HG03342 (cell line): ENCODE measurements around the gene SH3PXD2A.

ENCODE experiments used
- ATAC-seq: cut with Tn5 transposase; IDR thresholded peaks from one replicate; pipeline ENCODE4 v1.9.1; 2021; ENCODE audit warnings: mild to moderate bottlenecking, moderate library complexity; ENCODE audit not compliant: unreplicated experiment

Gene SH3PXD2A

DNA sequence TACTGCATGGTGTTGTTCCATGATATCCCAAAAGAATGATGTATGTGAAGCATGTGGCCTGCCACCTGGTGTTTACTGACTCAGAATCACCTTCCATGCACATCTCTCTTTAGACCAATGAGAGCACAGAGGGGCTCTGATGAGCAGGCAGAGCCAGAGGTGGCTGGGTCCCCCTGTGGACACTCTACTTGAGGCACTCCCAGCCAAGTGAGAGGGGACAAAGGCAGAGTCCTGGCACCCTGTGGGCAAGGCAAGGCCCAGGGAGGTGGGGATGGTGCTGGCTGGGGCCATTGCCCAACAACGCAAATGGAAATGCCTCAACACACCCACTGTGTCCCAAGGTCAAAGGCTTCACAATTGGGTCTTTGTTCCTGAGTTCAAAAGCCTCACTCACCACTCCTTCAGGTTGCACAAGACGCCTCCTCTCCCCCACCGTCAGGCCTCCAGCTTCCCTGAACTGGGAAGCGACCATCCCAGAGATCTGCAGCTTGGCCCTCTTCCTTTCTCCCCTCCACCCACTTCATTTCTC is 197.3 kb downstream of the SH3PXD2A start:
- ATAC-seq = no peak

DNA sequence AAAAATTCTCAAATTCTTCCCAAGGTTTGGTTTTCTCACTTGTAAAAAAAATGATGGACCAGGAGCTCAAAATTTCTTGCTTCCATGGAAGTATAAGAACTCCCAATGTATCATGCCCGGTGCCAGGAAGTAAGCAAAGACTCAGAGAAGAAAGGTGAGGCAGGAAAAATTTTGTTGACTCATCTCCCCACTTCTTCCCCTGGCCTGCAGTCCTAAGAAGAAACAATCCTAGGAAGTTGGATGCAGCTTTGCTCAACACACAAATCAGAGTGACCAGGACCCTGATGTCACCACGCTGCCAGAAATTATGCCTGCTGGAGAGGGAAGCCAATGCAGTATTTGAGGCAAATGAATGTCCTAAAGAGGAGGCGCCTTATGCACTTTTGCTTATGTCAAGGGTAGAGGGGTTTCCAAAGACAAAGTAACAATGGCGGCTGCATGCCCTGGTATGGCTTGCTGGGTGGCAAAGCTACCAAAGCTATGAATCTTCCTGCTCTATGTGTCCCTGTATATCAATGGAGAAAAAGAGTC is 198.2 kb downstream of the SH3PXD2A start:
- no peak for ATAC-seq

DNA sequence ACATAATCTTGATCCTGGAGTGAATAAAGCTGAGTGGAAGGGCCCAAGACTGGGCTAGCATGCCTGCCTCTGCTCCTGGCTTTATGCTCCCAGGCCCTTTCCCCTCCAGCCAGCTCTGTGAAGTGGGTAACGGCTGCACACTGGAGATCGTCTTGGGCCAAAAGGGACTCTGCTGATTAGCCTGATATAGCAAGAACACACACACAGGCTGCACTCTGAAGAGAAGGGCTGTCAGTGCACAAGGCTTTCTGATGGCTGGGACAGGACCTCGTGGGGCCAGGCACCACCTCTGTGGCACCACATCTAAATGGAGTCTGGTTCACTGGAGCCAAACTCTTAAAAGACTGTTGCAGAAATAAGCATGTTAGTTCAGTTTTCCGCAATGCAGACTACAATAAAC is 200.5 kb downstream of the SH3PXD2A start:
- no peak for ATAC-seq

DNA sequence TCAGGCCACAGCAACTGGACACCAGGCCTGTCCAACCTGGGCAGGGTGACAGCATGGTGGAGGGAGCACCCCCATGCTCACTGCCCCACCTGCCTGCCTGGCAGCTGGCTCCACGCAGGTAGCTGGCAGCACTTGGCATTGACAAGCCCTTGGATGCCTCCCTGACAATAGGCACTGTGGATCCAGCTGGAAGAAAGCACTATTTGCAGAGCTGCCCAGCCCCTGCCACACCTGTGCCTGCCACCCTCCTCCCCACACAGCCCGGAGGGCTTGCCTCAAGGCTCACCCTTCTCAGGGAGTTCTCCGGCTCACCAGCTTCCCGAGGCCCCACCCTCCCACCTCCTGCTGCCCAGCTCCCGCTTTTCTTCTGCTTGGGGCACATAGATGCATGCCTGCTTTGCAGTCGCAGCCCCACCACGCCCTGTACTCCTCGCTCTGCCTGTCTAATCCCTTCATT is 201.8 kb downstream of the SH3PXD2A start:
- ATAC-seq = no peak

DNA sequence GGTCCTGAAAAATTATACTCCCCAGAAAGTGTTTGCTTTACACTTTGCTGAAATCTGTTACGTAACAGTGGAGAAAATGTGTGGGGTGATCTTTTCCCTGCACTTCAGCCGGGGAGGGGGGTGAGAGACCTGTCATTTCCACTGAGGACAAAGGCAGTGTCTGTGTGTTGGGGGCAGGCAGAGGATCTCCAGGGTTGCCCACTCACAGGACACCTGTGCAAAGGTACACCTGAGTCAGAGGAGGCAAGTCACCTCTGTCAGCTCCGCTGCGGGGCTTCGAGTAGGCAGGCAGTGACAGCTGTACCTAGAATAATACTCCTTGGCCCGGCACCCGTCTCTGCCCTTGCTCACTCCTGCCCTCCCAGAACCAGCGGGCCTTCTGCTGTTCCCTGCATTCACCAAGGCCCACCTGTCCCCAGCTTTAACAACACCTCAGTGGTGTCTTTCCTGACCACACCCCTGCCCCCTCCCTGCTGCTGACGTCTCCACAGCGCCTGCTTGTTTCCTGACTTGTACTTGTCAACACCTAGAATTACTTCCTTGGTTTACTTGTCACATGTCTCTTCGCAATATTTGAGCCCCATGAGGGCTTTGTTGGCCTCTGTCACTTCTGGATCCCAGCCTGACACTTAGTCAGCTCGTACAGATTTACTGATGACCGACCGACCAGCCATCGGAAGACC is 202.6 kb downstream of the SH3PXD2A start:
- no peak for ATAC-seq

DNA sequence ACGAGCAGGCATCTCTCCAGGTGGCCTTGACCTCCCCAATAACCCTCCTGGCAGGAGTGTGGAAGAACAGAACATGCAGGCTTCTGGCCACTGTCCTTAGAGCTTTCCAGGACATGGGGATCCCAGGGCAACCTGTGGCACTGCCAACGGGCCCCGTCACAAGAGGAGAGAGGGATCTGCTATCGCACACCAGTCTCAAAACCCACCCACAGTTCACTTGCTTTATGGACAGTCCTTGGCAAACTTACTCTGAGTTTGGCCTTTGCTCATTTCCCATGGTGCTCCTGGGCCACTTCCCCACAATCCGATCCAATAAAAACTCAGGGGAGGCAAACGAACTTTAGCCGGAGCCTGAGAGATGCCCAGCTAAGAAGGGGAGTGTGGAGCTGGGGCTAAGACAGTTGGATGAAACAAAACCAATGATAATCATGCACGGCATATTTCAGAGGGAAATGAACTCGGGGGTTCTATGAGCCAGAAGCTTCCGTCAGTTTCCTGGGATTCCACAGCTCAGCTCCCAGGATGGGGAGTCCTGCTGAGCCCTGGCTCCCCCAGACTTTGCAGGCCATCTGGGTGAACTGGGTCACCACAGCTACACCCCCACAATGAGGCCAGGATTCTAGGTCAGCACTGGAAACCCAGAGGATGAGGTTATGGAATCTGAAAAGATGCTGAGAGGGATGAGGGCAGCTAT is 203.4 kb downstream of the SH3PXD2A start:
- ATAC-seq = no peak

DNA sequence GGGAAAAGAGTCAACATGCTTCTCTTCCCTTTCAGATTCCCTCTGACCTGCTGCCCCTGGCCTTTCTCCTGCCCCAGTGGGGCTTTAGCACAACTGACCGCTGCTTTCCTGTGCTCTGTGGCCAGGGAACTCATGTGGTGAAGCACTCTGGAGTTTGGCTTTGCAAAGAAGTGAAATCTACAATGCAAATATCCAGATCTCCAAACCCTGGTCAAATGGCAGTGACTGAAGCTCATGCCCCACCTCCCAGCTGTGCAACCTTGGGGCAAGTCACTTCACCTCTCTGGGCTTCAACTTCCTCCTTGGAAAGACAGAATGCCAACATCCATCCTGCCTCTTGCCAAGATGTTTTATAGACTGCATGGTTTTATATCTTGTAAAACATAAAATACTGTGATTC is 204.0 kb downstream of the SH3PXD2A start:
- ATAC-seq = no peak

DNA sequence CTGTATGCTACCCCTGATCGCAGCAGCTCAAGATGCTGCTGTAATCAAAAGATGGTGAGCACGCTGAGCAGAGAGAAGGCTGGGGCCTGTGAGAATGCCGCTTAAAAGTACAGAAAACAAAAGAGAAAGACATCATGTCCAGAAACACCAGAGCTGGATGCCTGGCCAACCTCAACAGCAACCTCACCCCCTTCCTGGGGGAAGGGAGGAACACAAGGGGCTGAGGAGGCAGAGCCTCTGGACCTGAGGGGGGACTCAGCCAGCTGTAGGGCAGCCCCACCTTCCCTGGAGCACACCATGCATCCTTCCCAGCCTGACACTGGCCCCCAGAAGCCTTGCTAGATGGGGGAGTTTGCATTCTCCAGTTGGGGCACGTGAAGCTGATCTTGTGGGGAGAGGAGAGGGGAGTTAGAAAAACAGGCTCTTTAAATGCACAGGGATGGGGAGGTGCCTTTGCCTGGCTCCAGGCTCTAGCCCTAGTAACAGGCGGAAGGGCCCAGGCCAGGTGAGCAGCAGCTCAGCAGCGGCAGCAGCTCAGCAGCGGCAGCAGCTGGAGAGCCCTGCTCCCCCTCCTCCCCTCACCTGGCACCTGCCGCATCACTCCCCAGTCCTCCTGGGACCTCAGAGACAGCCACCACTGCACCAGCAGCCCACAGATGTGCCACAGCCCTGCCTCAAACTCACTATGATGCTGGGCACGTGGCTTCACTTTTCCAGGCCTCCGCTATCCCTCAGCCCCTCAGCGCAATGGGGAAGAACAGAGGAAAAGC is 205.5 kb downstream of the SH3PXD2A start:
- no peak for ATAC-seq

DNA sequence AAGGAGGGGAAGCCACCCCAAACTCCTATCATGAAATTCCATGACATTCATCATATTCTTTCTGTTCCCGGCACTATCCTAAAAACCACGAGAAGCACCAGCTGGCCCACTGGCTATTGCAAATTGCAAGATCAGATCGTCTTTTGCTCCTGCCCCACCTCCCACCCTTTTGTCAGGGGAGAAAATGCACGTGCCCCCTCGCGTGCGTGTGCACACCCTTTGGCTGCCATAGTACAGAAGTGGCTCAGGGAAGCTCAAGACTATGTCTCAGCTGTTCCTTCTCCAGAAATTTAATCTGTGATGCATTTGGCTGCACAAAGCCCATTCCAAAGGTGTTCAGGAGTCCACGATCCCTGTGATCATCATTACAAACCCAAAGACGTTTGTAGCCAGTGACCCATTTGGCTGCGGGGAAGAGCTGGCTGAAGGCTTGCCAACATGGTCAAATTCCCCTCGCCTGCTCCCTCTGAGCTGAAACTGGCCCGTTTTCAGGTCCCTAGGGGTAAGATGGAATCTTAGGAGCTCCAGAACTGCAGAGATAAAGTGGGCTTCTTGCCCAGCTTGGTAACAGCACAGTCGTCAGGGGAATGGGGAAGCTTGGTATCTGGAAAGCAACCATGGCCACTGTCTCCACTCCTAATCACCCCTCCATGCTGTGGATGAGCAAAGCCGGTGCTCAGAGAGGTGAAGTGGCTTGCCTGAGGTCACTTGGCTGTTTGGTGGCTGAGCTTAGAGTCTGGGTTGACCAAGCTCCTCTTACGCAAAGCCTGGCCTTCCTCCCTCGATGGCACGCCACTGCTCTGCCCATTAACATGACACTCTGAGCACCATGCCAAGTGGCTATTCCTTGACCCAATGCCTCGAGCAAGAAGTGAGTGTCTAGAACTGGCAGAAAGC is 206.5 kb downstream of the SH3PXD2A start:
- no peak for ATAC-seq

DNA sequence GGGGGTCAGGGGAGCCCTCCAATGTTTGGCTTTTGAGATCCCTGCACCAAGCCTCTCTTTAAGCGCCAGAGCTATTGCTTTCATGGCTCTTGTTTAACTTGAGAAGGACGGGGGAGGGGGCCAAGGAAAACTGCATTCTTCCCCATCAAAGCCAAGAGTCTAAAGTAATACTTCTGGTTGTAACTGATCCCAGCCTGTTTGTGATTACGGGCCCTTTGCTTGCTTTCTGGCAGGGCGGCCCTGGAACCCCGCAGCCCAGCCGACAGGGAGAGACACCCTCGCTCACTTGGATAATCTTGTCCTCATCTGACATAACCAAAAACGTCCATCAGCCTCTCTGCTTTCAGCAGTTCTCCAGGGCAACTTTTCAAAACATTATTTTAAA is 207.1 kb downstream of the SH3PXD2A start:
- ATAC-seq = no peak

DNA sequence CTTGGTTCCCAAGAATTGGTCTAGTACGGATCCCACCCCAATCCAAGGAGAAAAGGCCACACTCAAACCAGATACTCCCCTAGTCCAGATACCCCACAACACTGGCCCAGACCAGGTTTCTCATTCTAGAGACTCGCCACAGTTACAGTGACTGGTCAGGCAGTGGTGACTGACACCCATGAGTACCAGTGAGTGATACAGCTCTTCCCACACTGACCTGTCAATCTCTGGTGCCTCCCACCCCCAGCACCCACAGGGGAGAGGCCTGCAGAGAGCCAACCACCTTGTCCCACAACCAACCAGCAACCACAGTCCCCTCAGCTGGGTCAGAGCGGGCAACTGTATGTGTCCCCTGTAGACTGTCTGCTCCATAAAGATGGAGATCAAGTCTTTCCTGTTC is 209.1 kb downstream of the SH3PXD2A start:
- no peak for ATAC-seq

DNA sequence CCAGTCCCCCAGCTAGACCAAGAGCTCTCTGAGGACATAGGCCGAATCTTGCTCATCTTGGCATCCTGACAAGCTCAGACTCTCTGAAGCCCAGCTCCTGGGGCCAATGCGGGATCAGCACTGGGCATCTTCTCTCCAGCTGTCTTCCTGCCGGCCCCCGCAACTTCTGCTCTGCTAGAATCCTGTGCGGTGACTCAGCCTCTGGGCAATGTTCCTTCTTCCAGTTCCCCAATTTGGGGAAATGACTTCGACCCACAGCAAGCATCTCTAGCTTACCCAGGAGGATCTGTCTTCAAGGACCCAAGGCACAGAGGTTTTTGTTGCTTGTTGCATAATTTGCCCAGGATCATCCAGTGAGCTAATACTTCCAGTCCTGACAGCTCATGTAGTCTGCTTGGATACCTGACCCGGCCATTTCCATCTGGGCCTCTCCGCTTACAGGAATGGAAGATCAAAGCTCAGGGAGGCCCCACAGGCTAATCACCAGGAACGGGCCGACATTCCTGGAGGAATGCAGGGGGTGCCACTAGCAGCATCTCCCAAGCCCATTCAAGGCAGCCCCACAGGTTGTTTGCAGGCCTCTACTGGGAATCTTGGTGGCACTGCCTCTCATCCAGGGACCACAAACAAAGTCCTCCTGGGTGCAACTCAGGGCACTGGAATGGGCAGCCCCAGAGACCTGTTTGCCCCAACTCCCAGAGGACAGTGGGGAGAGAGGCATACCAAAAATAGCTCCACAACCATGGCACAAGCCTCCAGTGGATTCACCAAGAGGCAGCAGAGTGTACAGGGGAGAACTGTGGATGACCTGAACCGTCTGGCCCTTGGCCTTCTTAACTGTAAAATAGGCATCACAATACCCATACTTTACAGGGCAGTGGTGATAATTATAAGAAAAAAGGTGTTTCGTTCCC is 210.0 kb downstream of the SH3PXD2A start:
- ATAC-seq = no peak

DNA sequence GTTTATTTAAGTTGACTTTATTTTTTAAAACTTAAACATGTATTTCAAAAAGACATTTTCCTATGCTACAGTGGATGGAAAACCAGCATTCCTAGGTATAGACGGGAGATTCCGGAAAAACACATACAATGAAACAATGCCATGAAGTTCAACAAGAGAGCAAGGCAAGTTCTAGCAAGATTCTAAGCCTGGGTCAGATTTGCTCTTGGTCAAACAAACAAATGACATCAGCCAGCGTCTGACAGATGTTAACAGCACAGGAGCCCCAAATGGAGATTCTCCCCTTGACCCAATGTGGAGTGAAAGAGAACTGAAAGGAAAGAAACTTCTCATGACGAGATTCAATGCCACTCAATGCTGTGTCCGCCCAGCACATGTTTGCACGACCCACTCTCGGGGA is 212.0 kb downstream of the SH3PXD2A start:
- ATAC-seq = no peak

DNA sequence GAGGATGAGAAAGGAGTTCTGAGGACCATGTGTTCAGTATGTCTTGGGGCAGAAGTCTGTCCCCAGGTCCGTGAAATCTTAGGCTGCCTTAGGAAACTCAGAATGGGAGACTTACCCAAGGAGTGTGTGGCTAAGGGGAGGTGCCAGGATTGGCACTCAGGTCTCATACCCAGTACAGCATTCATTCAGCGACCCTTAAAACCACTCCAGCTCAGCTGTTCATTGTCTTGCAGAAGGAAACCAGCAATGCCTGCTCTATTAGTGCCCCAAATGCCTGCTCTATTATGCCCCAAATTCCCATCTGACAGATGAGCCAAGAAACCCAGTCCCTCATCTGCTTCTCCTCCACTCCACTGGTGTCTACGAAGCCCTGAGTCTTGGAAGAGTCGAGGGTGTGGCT is 214.1 kb downstream of the SH3PXD2A start:
- ATAC-seq = no peak

DNA sequence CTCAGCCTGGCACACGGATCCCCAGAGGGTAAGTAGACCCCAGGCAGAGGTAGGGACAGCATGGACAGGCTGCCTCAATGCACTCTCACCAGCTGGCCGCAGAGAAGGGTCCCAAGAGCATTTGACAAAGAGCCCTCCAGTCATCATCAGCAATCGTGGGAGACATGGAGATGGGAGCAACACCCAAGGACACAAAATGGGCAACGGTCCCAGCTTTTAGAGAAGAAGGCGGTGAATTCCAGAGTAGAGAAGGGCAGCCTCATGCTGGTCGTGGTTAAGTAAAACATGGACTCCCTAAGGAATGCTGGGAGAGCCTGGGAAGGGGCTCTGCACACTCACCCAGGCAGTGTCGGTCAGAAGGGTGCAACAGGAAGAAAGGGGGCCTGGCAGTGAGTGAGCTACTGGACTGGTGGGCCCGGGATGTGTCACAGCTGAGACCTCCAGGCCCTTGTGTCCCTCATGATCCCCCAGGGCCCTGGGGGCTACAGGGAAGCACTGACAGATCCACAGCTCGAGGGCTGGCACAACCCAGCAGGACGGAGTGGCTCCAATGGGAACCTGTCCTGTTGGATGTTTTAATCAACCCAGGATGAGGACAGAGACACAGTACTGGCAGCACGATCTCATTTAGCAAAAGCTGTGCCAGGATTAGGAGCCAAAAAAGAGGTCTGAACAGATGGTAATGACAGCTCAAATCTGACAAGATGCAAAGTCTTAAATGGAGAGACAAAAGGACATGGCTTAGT is 214.8 kb downstream of the SH3PXD2A start:
- no peak for ATAC-seq

DNA sequence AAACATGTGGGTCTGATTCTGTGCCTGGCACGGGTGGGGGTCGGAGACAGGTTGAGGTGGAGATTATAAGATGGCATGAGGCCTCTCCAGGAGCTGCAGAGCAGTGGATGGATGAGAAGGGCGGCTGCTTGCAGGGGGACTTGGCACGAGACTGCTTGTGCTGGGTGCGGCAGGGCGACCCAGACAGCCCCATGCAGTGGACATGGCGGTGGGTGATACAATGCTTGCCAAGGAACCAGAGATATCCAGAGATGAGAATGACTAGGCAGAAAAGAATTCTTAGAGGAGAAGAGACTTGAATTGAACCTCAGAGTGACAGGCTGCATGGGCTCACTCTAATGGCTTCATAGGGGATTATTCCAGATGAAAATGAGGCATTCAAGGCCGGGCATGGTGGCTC is 216.4 kb downstream of the SH3PXD2A start:
- ATAC-seq = no peak

DNA sequence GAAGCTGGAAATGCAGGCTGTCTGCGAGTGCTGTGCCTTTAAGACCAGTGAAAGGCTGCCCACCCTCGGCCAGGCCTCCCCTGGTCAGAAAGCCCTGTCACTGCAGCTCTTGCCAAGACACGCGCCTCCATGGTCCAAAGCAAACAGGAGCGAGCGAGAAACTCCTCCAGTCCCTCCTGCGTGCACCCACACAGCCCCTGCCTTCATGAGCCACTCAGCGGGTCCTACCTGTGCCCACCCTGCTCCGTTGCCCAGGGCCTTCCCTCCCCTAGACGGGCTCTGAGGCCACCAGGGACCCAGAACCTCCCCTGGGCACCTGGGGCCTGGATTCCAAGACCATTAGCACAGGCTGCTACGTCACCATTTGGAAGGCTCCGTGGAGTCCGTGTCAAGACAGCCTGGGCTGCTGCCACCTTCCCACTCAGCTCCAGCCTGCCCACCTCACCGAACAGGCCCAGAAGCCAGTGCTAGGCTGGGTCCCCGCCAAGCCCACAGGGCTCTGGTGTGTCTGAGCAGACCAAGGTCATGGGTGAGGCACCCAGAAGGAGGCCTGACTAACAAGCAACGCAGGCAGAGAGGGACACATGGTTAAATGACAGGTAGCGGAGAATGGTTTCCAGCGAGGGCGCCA is 217.3 kb downstream of the SH3PXD2A start:
- ATAC-seq = no peak

DNA sequence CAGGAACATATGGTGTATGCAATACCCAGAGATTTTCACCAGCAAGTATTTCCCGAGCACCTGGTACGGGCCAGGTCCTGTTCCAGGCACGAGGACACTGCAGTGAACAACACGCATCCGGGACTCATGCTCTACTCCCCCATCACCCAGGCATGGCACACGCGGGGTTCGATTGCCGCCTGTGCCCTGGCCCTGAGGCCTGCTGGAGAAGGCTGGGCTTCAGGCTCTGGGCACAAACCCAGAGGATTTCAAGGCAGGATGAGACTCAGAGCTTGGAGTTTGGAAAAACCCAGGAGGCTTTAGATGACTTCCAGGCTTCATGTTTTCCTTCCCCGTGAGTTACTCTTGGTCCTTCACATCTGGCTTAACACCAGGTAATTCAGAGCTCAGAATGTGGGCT is 218.4 kb downstream of the SH3PXD2A start:
- no peak for ATAC-seq
